Glomerular endothelial cell (primary cell): Measurements from ENCODE around the gene LMOD1. TPM values are rescaled to one million over a fixed set of nuclear protein-coding genes. Genes with fewer than 3 reads are reported as not detected.
"Not testable (repeated sequence)": the region's sequence is repeated elsewhere in the genome, so short reads cannot be mapped to it uniquely, and the experiment has no call there.

Experiments used
- DNase-seq: peaks from one replicate; pipeline ENCODE4 v3.0.0-alpha.2; 2011; ENCODE audit warnings: low read depth, low spot score; ENCODE audit errors: extremely low read depth
- total RNA-seq: library from RNA; depleted of rRNA; stranded (reverse); fragments of >200 nt; gene quantifications from 2 replicates; pipeline ENCODE4 v1.2.3, GENCODE V29; 2015

Gene LMOD1
- 0.93 TPM in 1 of 2 replicates, not detected in the other for total RNA-seq

- DNase-seq = peak; percentile 27
These were observed at the start of gene LMOD1 for GRCh38 chr1:201946224-201946908. Gene LMOD1, minus strand, starts transcription at chr1:201946548. Its CDS starts 208 bp downstream, at chr1:201946340.

- DNase-seq = no peak
These were observed 44.1 kb upstream of the LMOD1 start for GRCh38 chr1:201990427-201990826.

GRCh38 chr1:201989354-201990128, 43.2 kb upstream of the LMOD1 start:
- DNase-seq = no peak

- DNase-seq = no peak
These were observed 42.3 kb upstream of the LMOD1 start for GRCh38 chr1:201988601-201989000.

GRCh38 chr1:201985355-201985754, 39.0 kb upstream of the LMOD1 start:
- no peak for DNase-seq

- no peak for DNase-seq
These were observed 38.1 kb upstream of the LMOD1 start for GRCh38 chr1:201984446-201984845.

- DNase-seq = no peak
These were observed 37.0 kb upstream of the LMOD1 start for GRCh38 chr1:201983380-201983805.

GRCh38 chr1:201982623-201983379, 36.5 kb upstream of the LMOD1 start, which contains the start of gene RNPEP:
Gene RNPEP, plus strand, starts transcription at chr1:201982648. Its CDS starts 19 bp downstream, at chr1:201982667.
- no peak for DNase-seq

- no peak for DNase-seq
These were observed 35.8 kb upstream of the LMOD1 start for GRCh38 chr1:201982082-201982622.

- DNase-seq = no peak
These were observed 24.2 kb upstream of the LMOD1 start for GRCh38 chr1:201970334-201971159.

- DNase-seq = no peak
These were observed 22.0 kb upstream of the LMOD1 start for GRCh38 chr1:201968202-201968925.

- DNase-seq = no peak
These were observed 19.8 kb upstream of the LMOD1 start for GRCh38 chr1:201966171-201966570.

- DNase-seq = no peak
These were observed 17.9 kb upstream of the LMOD1 start for GRCh38 chr1:201964261-201964660.

- DNase-seq = not testable (repeated sequence)
These were observed 16.0 kb upstream of the LMOD1 start for GRCh38 chr1:201962382-201962781.

GRCh38 chr1:201958348-201958747, 12.0 kb upstream of the LMOD1 start:
- no peak for DNase-seq

GRCh38 chr1:201955729-201956143, 9.4 kb upstream of the LMOD1 start:
- DNase-seq = no peak

GRCh38 chr1:201955009-201955728, 8.8 kb upstream of the LMOD1 start, which contains the start of gene TIMM17A:
Gene TIMM17A, plus strand, starts transcription at chr1:201955503. Its CDS starts 24 bp downstream, at chr1:201955527.
- DNase-seq = peak; percentile 89

- no peak for DNase-seq
These were observed 8.1 kb upstream of the LMOD1 start for GRCh38 chr1:201954263-201955008.
